ENCODE measurements around the gene PCED1A. TPM values are rescaled to one million over a fixed set of nuclear protein-coding genes. Genes with fewer than 3 reads are reported as not detected.

Gene PCED1A
- total RNA-seq: 10 to 100 TPM; 28.4 to 50.7 TPM
- polyA plus RNA-seq: 100 to 1,000 TPM in 1 of 2 donors, 10 to 100 TPM in 1; 19.2 to 178 TPM
- long read RNA-seq, donor 1, transcript PCED1A-202 (8 exons, 2,016 nt): major isoform, 11 of 41 reads
- long read RNA-seq, donor 1, partial matches to known transcripts: 9 of 41 reads
- long read RNA-seq, donor 1, other reads (novel, unspliced or antisense): 21 of 41 reads
- long read RNA-seq, donor 2, partial matches to known transcripts: 5 of 15 reads
- long read RNA-seq, donor 2, other reads (novel, unspliced or antisense): 8 of 15 reads

- Histone ChIP-seq H3K36me3 (ENCODE audit: control insufficient read depth in 1 of 2, insufficient read depth in 2 of 2, low read length in 1 of 2) (no peaks in the 10 kb centered on the region), H3K4me1 (ENCODE audit: control insufficient read depth in 1 of 2, insufficient read depth in 2 of 2, low read length in 2 of 2) (no peaks in the 10 kb centered on the region), H3K27ac (ENCODE audit: low read depth in 1 of 2, low read length in 2 of 2) (peak within 1 kb of the TSS in 1 of 2 donors; percentile 92), H3K27me3 (ENCODE audit: control insufficient read depth in 1 of 2, insufficient read depth in 2 of 2, low read length in 1 of 2) (no peaks in the 10 kb centered on the region), H3K4me3 (ENCODE audit: low read length in 2 of 2) (peak within 1 kb of the TSS; percentile 84 to 97), H3K9me3 (ENCODE audit: control insufficient read depth, low read length) (no peaks in the 10 kb centered on the region)
- 2 to 3% methylated on average over 70 to 98 of the region's 98 CpGs for WGBS, 2 donors
- ATAC-seq (ENCODE audit: low FRiP score) (peak; percentile 98), DNase-seq (peak; percentile 94 to 97)
- intact Hi-C loops (cut with DNase I): no loop called here
Observed at GRCh38 chr20:2840138-2840966, at the start of gene PCED1A, which contains the start of gene VPS16. TSS of gene PCED1A (minus strand) at chr20:2840655. CDS start at chr20:2839912, 743 bp downstream. TSS of gene VPS16 (plus strand) at chr20:2840745. CDS start at chr20:2840775, 30 bp downstream.

GRCh38 chr20:2889797-2890196 is 49.3 kb upstream of the PCED1A start:
- intact Hi-C loops (cut with DNase I): no loop called here
- H3K27me3 ChIP-seq (ENCODE audit: control insufficient read depth in 1 of 2, insufficient read depth in 2 of 2, low read length in 1 of 2): no peaks in the 10 kb centered on the region
- ATAC-seq (ENCODE audit: low FRiP score) (no peak), DNase-seq (no peak)
- no peaks in the 10 kb centered on the region for H3K36me3 ChIP-seq (ENCODE audit: control insufficient read depth in 1 of 2, insufficient read depth in 2 of 2, low read length in 1 of 2)
- no peak overlapping the region for H3K27ac ChIP-seq (ENCODE audit: low read depth in 1 of 2, low read length in 2 of 2)
- 97% methylated on average over 3 of the region's 3 CpGs for WGBS, 2 donors
- H3K4me3 ChIP-seq (ENCODE audit: low read length in 2 of 2): no peak overlapping the region
- H3K4me1 ChIP-seq (ENCODE audit: control insufficient read depth in 1 of 2, insufficient read depth in 2 of 2, low read length in 2 of 2): peaks cover 0 to 4% of the 10 kb centered on the region in 2 donors
- H3K9me3 ChIP-seq (ENCODE audit: control insufficient read depth, low read length): no peaks in the 10 kb centered on the region

- no peak for ATAC-seq (ENCODE audit: low FRiP score)
- H3K4me3 ChIP-seq (ENCODE audit: low read length in 2 of 2): no peak overlapping the region
- 96 to 100% methylated on average over 1 of the region's 1 CpG for whole genome bisulfite sequencing, 2 donors
- no peaks in the 10 kb centered on the region for H3K9me3 ChIP-seq (ENCODE audit: control insufficient read depth, low read length)
- H3K36me3 ChIP-seq (ENCODE audit: control insufficient read depth in 1 of 2, insufficient read depth in 2 of 2, low read length in 1 of 2): no peaks in the 10 kb centered on the region
- H3K4me1 ChIP-seq (ENCODE audit: control insufficient read depth in 1 of 2, insufficient read depth in 2 of 2, low read length in 2 of 2): peaks cover 0 to 4% of the 10 kb centered on the region in 2 donors
- H3K27ac ChIP-seq (ENCODE audit: low read depth in 1 of 2, low read length in 2 of 2): no peak overlapping the region
- H3K27me3 ChIP-seq (ENCODE audit: control insufficient read depth in 1 of 2, insufficient read depth in 2 of 2, low read length in 1 of 2): no peaks in the 10 kb centered on the region
- no peak for DNase-seq
- intact Hi-C loops (cut with DNase I): no loop called here
Observed at GRCh38 chr20:2889209-2889608, 48.8 kb upstream of the PCED1A start.

- ATAC-seq (ENCODE audit: low FRiP score) (no peak), DNase-seq (no peak)
- Histone ChIP-seq H3K9me3 (ENCODE audit: control insufficient read depth, low read length) (no peaks in the 10 kb centered on the region), H3K27me3 (ENCODE audit: control insufficient read depth in 1 of 2, insufficient read depth in 2 of 2, low read length in 1 of 2) (no peaks in the 10 kb centered on the region), H3K4me1 (ENCODE audit: control insufficient read depth in 1 of 2, insufficient read depth in 2 of 2, low read length in 2 of 2) (peaks cover 0 to 4% of the 10 kb centered on the region in 2 donors), H3K27ac (ENCODE audit: low read depth in 1 of 2, low read length in 2 of 2) (no peak overlapping the region), H3K4me3 (ENCODE audit: low read length in 2 of 2) (no peak overlapping the region), H3K36me3 (ENCODE audit: control insufficient read depth in 1 of 2, insufficient read depth in 2 of 2, low read length in 1 of 2) (no peaks in the 10 kb centered on the region)
- 95 to 96% methylated on average over 4 of the region's 4 CpGs for WGBS, 2 donors
- intact Hi-C loops (cut with DNase I): no loop called here
Observed at GRCh38 chr20:2888224-2888955, 47.9 kb upstream of the PCED1A start.

GRCh38 chr20:2887715-2888114 is 47.3 kb upstream of the PCED1A start:
- H3K4me1 ChIP-seq (ENCODE audit: control insufficient read depth in 1 of 2, insufficient read depth in 2 of 2, low read length in 2 of 2): peaks cover 0 to 4% of the 10 kb centered on the region in 2 donors

GRCh38 chr20:2883726-2884637 is 43.5 kb upstream of the PCED1A start:
- intact Hi-C loops (cut with DNase I): no loop called here
- no peak for ATAC-seq (ENCODE audit: low FRiP score)
- no peak for DNase-seq
- no peaks in the 10 kb centered on the region for H3K9me3 ChIP-seq (ENCODE audit: control insufficient read depth, low read length)
- H3K36me3 ChIP-seq (ENCODE audit: control insufficient read depth in 1 of 2, insufficient read depth in 2 of 2, low read length in 1 of 2): no peaks in the 10 kb centered on the region
- WGBS, 2 donors: 79 to 83% methylated on average over 3 of the region's 3 CpGs
- no peaks in the 10 kb centered on the region for H3K4me1 ChIP-seq (ENCODE audit: control insufficient read depth in 1 of 2, insufficient read depth in 2 of 2, low read length in 2 of 2)
- no peak overlapping the region for H3K27ac ChIP-seq (ENCODE audit: low read depth in 1 of 2, low read length in 2 of 2)
- no peak overlapping the region for H3K4me3 ChIP-seq (ENCODE audit: low read length in 2 of 2)
- H3K27me3 ChIP-seq (ENCODE audit: control insufficient read depth in 1 of 2, insufficient read depth in 2 of 2, low read length in 1 of 2): no peaks in the 10 kb centered on the region

More at GRCh38 chr20:2887715-2888114, 47.3 kb upstream of the PCED1A start:
- intact Hi-C loops (cut with DNase I): no loop called here
- no peak overlapping the region for H3K27ac ChIP-seq (ENCODE audit: low read depth in 1 of 2, low read length in 2 of 2)
- H3K4me3 ChIP-seq (ENCODE audit: low read length in 2 of 2): no peak overlapping the region
- no peaks in the 10 kb centered on the region for H3K27me3 ChIP-seq (ENCODE audit: control insufficient read depth in 1 of 2, insufficient read depth in 2 of 2, low read length in 1 of 2)
- no peaks in the 10 kb centered on the region for H3K36me3 ChIP-seq (ENCODE audit: control insufficient read depth in 1 of 2, insufficient read depth in 2 of 2, low read length in 1 of 2)
- ATAC-seq (ENCODE audit: low FRiP score) (no peak), DNase-seq (no peak)
- no peaks in the 10 kb centered on the region for H3K9me3 ChIP-seq (ENCODE audit: control insufficient read depth, low read length)
- 92% methylated on average over 3 of the region's 3 CpGs for WGBS, 2 donors

- Histone ChIP-seq H3K27me3 (ENCODE audit: control insufficient read depth in 1 of 2, insufficient read depth in 2 of 2, low read length in 1 of 2) (no peaks in the 10 kb centered on the region), H3K36me3 (ENCODE audit: control insufficient read depth in 1 of 2, insufficient read depth in 2 of 2, low read length in 1 of 2) (no peaks in the 10 kb centered on the region), H3K9me3 (ENCODE audit: control insufficient read depth, low read length) (no peaks in the 10 kb centered on the region), H3K4me3 (ENCODE audit: low read length in 2 of 2) (no peak overlapping the region), H3K4me1 (ENCODE audit: control insufficient read depth in 1 of 2, insufficient read depth in 2 of 2, low read length in 2 of 2) (no peaks in the 10 kb centered on the region), H3K27ac (ENCODE audit: low read depth in 1 of 2, low read length in 2 of 2) (no peak overlapping the region)
- ATAC-seq (ENCODE audit: low FRiP score): no peak
- DNase-seq: no peak
- 85 to 95% methylated on average over 7 of the region's 7 CpGs for WGBS, 2 donors
- intact Hi-C loops (cut with DNase I): no loop called here
Observed at GRCh38 chr20:2880650-2881049, 40.2 kb upstream of the PCED1A start.

- H3K9me3 ChIP-seq (ENCODE audit: control insufficient read depth, low read length): no peaks in the 10 kb centered on the region
- no peak for ATAC-seq (ENCODE audit: low FRiP score)
- DNase-seq: peak in 1 of 2 donors; percentile 45
- H3K27ac ChIP-seq (ENCODE audit: low read depth in 1 of 2, low read length in 2 of 2): no peak overlapping the region
- no peak overlapping the region for H3K4me3 ChIP-seq (ENCODE audit: low read length in 2 of 2)
- H3K27me3 ChIP-seq (ENCODE audit: control insufficient read depth in 1 of 2, insufficient read depth in 2 of 2, low read length in 1 of 2): no peaks in the 10 kb centered on the region
- intact Hi-C loops (cut with DNase I): loop anchor here in 1 of 2 donors (10.0 kb wide), 1 partner anchor 166 kb away; the partner anchor contains the start of genes GNRH2 and MRPS26
- no peaks in the 10 kb centered on the region for H3K4me1 ChIP-seq (ENCODE audit: control insufficient read depth in 1 of 2, insufficient read depth in 2 of 2, low read length in 2 of 2)
- 89 to 90% methylated on average over 3 of the region's 3 CpGs for WGBS, 2 donors
- no peaks in the 10 kb centered on the region for H3K36me3 ChIP-seq (ENCODE audit: control insufficient read depth in 1 of 2, insufficient read depth in 2 of 2, low read length in 1 of 2)
Observed at GRCh38 chr20:2879146-2879545, 38.7 kb upstream of the PCED1A start.
